HepG2 (cell line): ENCODE data around the gene ALOXE3.

Experiments used
- AKAP8 ChIP-seq: sonication (generic); formaldehyde crosslinking; IDR thresholded peaks from 2 replicates; pipeline ENCODE4 v1.5.1; 2020; ENCODE audit warnings: mild to moderate bottlenecking, missing genetic modification reagents
- NFIB ChIP-seq: sonication (generic); formaldehyde crosslinking; IDR thresholded peaks from 2 replicates; pipeline ENCODE4 v1.9.0; 2021; ENCODE audit warnings: missing genetic modification reagents, mild to moderate bottlenecking, borderline replicate concordance
- NFIC ChIP-seq: IDR thresholded peaks from 2 replicates; pipeline ENCODE4 v1.6.1; 2012; ENCODE audit warnings: mild to moderate bottlenecking, low read length, inconsistent platforms
- PRDM4 ChIP-seq: sonication (generic); formaldehyde crosslinking; IDR thresholded peaks from 2 replicates; pipeline ENCODE4 v1.9.0; 2021; ENCODE audit warnings: missing genetic modification reagents, borderline replicate concordance
- SMC3 ChIP-seq: IDR thresholded peaks from 2 replicates; pipeline ENCODE4 v1.6.1; 2011; ENCODE audit warnings: low read length, improper control_type of control experiment
- U2AF1 ChIP-seq: fragments of 200-400 bp; formaldehyde crosslinking; optimal IDR thresholded peaks from 2 replicates; pipeline ENCODE3; 2017; ENCODE audit warnings: mild to moderate bottlenecking, low read depth, low read length
- ZNF3 ChIP-seq: IDR thresholded peaks from 2 replicates; pipeline ENCODE4 v1.7.0; 2017; ENCODE audit warnings: inconsistent platforms

- TF ChIP-seq SMC3 (peak; percentile 50; the same call in 1 of the 2 replicates), AKAP8 (no peak), PRDM4 (CRISPR knock-in tag) (no peak), ZNF3 (CRISPR knock-in tag) (no peak), U2AF1 (no peak), NFIB (CRISPR knock-in tag) (no peak), NFIC (no peak)
Measured at GRCh38 chr17:8060274-8060673, 58.0 kb downstream of the ALOXE3 start.
